GM21825 (cell line): ENCODE measurements around the gene ZNF578.
"Not testable (repeated sequence)": the region's sequence is repeated elsewhere in the genome, so short reads cannot be mapped to it uniquely, and the experiment has no call there.

ENCODE experiments used
- ATAC-seq: cut with Tn5 transposase; IDR thresholded peaks from one replicate; pipeline ENCODE4 v1.9.1; 2021; ENCODE audit warnings: mild to moderate bottlenecking, moderate library complexity; ENCODE audit not compliant: unreplicated experiment

ZNF578 gene

DNA sequence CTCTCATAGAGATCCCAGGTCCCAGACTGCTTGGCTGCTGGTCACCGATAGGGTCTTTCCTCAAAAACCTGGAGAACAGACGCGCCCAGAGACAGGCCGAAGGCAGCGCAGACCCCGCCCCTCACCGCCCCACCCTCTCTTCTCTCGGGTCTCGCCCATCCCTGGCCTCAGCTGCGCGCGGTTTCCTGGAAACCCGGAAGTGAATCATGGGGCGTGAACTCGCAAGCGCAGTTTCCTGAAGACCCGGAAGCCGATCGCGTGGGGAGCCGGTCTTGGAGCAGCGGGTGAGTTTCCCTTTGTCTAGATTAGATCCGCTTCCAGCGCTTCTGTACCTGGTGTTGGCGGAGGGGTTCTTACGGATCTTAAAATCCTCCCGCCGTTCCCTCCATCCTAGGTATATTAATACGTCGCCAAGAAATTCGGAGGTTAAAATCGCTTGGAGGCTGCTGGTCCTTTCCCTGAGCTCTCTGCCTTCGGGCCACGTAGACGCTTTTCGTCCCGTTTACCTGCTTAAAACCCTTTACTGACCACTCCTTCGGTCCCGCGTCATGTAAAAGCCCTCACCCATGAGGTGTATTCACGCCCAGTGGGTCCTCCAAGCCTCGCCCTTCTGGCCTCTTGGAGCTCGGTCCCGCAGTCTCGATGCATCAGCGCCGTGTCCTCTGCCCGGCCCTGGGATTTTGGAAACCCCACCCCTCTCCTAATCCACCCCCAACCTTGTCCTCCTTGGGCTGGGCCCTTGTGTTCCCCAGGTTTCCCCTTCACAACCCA, at the start of gene ZNF578:
ZNF578 (plus strand) TSS at position 230 of the 771 bp plus-strand sequence. CDS start 48,293 bp downstream, outside the sequence.
- ATAC-seq = no peak

DNA sequence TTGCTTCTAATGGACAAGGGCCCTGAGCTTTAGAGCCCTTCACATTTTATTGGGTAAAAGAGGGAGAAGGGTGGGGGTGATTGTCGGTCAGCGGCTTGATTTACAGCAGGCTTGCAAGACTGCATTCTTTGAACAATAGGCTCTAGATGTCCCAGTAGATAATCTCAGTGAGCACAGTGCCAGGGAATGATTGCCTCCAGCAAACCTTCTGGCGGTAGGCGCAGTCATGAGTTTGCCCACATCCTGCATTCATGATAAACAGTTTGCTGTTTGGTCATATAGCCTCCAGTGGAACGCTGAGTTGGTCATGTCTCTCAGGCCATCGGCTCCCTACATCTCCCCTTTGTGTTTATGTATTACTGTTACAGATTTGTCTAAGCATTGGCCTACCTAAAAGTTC, 43.1 kb upstream of the ZNF578 start:
- ATAC-seq = no peak

DNA sequence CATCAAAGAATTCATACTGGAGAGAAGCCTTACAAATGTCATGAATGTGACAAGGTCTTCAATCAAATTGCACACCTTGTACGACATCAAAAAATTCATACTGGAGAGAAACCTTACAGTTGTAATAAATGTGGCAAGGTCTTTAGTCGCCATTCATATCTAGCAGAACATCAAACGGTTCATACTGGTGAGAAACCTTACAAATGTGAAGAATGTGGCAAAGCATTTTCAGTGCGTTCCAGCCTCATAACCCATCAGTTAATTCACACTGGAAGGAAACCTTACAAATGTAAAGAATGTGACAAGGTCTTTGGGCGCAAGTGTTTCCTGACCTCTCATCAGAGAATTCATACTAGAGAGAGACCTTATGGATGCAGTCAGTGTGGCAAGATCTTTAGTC, 37.6 kb upstream of the ZNF578 start:
- ATAC-seq = no peak

DNA sequence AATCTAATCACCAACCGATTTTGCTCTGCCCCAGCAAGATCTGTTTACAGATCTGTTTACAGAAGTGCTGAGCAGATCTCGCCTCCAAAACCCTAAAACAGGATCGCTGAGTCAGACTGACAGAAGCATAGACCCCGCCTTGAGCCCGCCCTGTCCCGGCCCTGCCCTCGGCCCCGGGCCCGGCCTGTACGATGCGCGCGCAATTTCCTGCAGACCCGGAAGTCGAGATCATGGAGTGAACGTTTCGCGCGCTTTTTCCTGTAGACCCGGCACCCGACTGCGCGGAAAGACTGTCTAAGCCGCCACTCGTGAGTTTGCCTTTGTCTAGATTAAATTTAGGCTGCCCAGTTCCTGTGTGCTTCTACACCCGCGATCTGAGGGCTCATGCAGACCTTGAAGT, 24.4 kb upstream of the ZNF578 start, which contains the start of gene ZNF534:
ZNF534 (plus strand) TSS at position 212 of the 400 bp plus-strand sequence. CDS start 2,327 bp downstream, outside the sequence.
- no peak for ATAC-seq

DNA sequence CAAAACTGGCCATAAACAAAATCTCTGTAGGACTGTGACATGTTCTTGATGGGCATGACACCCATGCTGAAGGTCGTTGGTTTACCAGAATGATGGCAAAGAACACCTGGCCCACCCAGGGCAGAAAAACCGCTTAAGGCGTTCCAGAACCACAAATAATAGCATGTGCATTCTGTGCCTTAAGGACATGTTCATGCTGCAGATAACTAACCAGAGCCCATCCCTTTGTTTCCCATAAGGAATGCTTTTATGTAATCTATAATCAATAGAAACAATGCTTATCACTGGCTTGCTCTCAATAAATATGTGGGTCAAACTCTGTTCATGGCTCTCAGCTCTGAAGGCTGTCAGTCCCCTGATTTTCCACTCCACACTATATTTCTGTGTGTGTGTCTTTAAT, 11.2 kb upstream of the ZNF578 start:
- no peak for ATAC-seq

DNA sequence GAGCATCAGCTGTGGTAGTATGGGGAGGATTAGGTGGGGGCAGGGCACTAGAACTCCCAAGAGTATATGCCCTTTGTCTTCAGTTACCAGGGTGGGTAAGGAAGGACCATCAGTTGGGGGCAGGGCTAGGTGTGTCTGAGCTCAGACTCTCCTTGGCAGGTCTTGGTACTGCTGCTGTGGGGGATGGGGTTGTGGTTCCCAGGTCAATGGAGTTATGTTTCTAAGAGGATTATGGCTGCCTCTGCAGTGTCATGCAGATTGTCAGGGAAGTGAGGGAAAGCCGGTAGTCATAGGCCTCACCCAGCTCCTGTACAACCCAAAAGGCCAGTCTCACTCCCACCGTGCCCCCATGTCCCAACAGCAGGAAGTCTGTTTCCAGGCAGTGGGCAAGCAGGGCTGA, 8.8 kb upstream of the ZNF578 start:
- ATAC-seq = no peak

DNA sequence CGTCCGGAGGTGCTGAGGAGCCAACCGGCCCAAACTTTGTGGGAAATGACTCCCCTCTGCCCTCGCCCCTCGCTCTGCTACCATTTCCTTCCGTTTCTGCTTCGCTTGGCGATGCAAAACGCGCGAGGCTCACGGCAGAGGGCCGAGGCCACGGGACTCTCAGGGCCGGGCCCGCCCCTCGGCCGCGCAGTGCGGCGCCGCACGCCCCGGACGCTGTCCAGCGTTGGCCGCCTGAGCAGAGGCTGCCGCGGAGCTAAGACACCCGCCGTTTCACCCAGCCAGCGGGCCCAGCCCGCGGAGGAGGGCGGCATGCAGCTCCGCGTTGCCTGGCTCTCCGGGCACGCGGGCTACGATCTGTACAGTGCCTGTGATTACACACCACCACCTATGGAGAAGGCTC, 2.1 kb upstream of the ZNF578 start:
- ATAC-seq = no peak

DNA sequence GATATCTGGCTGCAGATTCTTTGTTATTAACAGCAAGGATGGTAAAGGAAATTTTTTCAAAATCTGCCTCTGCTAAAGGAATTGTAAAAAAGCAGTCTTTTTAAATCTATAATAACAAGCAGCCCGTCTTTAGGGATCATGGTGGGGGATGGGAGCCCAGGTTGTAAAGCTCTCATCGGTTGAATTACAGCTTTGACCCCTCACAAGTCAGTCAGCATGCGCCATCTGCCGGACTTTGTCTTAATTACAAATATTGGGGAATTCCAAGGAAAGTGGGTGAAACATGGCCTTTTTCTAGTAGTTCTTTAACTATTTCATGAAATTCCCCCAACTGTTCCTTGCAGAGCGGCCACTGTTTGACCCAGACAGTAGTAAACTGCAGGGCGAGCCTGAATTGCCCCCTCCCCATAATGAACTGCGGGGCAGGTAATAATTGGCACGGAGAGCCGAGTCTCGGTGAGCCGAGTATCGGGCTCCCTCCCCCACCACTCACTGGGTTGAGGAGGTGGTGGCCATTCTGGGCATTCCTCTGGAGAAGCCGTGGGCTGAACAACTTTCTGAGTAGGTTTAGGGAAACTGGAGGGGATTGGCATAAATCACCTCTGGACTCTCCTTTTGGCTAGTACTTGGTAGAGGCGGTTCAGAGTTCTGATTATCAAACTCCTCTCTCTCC, 11.6 kb downstream of the ZNF578 start:
- no peak for ATAC-seq

DNA sequence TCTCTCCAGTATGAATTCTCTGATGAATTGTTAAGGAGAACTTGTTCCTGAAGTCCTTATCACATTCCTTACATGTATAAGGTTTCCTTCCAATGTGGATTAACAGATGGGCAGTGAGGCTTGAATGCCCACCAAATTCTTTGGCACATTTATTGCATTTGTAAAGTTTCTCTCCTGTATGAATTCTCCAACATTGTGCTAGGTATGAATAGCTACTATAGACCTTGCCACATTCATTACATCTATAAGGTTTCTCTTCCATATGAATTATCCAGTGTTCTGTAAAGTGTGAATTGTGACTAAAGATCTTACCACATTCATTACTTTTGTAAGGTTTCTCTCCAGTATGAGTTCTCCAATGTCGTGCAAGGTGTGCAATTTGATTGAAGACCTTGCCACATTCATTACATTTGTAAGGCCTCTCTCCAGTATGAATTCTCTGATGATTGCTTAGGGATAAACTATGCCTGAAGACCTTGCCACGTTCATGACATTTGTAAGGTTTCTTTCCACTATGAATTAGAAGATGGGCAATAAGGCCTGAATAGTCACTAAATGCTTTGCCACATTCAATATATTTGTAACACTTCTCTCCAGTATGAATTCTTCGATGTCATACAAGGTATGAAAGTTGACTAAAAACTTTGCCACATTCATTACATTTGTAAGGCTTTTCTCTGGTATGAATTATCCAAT, 20.4 kb downstream of the ZNF578 start:
- ATAC-seq = no peak

DNA sequence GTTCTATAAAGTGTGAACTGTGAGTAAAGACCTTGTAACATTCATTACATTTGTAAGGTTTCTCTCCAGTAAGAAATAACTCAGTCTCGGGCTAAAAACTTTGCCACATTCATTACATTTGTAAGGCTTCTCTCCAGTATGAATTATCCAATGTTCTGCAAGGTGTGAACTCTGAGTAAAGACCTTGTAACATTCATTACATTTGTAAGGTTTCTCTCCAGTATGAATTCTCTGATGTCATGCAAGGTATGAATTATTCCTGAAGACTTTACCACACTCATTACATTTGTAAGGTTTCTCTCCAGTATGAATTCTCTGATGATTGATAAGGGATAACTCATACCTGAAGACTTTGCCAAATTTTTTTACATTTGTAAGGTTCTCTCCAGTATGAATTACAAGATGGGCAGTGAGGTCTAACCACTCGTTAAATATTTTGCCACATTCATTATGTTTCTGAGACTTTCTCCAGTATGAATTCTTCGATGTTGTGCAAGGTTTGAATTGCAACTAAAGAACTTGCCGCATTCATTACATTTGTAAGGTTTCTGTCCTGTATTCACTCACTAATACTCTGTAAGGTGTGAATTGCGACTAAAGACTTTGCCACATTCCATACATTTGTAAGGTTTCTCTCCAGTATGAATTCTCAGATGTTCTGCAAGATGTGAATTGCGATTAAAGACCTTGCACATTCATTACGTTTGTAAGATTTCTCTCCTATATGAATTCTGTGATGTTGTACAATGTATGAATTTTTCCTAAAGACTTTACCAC, 21.2 kb downstream of the ZNF578 start:
- ATAC-seq = no peak

DNA sequence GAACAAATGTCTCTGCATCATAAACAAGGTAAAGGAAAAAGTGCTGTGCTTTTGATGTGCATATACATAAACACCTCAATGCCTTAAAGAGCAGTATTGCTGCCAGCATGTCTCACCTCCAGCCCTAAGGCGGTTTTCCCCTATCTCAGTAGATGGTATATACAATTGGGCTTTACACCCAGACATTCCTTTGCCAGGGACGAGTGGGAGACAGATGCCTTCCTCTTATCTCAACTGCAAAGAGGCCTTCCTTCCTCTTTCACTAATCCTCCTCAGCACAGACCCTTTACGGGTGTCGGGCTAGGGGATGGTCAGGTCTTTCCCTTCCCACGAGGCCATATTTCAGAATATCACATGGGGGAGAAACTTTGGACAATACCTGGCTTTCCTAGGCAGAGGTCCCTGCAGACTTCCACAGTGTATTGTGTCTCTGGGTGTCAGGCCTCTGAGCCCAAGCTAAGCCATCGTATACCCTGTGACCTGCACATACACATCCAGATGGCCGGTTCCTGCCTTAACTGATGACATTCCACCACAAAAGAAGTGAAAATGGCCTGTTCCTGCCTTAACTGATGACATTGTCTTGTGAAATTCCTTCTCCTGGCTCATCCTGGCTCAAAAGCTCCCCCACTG, 30.9 kb downstream of the ZNF578 start:
- ATAC-seq = not testable (repeated sequence)

DNA sequence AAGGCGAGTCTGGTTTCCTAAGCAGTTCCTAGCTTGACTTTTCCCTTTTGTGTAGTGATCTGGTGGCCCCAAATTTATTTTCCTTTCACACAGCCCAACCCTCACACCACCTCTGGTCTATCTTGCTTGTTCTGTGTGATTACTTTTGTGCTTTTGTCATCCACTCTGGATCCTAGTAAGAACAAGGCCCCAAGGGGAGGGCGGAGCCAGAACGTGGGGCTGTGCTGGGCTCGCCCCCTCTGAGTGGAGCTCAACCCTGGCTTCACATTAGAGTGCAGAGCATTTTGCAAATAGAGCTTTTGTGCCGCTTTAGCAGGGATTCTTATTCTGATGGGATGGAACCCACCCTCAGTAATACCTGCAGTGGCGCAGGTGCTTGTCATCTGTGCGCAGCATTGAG, 31.7 kb downstream of the ZNF578 start:
- ATAC-seq = not testable (repeated sequence)

DNA sequence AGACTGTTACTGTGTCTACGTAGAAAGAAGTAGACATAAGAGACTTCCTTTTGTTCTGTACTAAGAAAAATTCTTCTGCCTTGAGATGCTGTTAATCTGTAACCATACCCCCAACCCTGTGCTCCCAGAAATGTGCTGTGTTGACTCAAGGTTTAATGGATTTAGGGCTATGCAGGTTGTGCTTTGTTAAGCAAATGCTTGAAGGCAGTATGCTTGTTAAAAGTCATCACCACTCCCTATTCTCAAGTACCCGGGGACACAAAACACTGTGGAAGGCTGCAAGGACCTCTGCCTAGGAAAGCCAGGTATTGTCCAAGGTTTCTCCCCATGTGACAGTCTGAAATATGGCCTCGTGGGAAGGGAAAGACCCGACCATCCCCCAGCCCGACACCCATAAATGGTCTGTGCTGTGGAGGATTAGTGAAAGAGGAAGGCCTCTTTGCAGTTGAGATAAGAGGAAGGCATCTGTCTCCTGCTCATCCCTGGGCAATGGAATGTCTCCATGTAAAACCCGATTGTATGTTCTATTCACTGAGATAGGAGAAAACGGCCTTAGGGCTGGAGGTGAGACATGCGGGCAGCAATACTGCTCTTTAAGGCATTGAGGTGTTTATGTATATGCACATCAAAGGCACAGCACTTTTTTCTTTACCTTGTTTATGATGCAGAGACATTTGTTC, 32.3 kb downstream of the ZNF578 start:
- ATAC-seq = not testable (repeated sequence)

DNA sequence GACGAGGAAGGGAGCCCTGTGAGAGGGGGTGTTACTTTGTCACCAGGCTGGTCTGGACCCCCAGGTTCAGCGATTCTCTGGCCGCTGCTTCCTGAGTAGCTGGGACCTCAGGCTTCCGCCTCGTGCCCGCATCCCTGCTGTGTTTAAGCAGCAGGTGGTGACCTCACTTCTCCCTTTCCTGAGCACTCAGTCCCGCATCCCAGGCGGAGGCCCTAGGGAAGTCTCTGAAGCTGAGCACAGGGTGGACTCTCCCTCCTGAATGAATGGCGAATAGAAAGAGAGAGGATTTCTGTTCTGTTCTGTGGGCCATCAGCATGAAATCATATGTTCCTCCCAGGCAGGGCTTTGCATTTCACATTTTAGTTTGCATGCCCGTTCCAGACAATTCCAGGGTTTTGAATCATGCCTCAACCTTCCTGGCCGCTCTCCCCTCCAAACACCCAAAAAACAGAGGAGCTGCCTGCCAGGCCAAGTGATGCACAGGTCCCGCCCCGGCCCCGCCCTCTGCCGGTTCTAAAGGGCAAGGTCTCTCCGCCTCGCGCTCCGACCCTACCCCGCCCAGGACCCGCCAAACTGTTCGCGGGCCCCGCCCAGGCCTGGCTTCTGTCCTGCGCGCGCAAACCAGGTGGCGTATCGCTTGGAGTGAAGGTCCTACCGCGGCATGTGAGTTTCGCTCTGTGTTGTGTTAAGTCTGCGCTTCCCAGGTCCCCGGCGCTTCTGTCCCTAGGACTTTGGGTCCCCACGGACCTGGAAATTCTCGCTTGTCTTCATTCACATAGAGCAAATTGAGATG, 39.0 kb downstream of the ZNF578 start:
- no peak for ATAC-seq

DNA sequence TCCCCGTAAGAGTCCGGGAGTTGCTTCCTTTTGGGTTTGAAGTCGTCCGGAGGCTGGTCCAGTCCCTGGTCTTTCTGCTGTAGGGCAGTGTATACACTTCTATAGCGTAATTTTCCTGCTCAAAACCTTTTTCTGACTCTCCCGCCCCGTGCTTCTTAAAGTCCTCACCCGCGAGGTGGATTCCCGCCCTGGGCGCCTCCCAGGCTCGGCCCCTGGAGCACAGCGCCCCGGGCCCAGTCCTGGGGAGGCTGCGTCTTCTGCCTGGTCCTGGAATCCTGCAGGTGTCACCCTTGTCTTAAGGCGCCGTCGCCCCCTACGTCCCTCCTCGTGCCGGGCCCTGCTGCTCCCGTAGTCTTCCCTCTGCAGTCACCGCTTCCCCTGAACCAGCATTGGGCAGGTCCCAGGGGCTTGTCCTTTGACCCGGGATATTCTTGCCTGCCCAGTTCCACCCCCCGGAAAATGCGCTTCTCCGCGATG, 39.7 kb downstream of the ZNF578 start:
- no peak for ATAC-seq

DNA sequence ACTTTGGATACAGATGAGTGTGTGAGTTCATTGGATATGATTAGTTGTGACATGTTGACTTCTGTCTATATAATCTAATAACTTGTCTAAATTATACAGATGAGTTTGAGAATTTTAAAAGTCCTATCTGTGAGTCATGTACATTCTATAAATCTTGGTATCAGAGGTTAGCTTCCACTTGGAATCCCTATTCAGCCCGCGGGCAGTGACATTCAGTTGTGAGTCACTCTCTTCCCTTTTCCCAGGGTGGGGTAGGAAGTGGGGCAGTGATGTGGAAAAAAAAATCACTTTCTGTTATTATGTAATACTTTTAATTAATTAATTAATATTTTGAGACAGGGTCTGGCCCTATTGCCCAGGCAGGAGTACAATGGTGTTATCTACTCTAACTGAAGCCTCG, 41.2 kb downstream of the ZNF578 start:
- ATAC-seq = no peak

DNA sequence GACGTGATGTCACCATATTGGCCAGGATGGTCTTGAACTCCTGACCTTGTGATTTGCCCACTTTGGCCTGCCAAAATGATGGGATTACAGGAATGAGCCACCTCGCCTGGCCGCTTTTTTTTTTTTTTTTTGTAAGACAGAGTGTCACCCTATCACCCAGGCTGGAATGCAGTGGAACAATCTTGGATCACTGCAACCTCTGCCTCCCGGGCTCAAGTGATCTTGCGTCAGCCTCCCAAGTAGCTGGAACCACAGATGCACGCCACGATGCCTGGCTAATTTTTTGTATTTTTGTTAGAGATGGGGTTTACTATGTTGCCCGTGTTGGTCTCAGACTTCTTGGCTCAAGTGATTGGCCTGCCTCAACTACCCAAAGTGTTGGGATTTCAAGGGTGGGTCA, 45.2 kb downstream of the ZNF578 start:
- ATAC-seq = no peak

DNA sequence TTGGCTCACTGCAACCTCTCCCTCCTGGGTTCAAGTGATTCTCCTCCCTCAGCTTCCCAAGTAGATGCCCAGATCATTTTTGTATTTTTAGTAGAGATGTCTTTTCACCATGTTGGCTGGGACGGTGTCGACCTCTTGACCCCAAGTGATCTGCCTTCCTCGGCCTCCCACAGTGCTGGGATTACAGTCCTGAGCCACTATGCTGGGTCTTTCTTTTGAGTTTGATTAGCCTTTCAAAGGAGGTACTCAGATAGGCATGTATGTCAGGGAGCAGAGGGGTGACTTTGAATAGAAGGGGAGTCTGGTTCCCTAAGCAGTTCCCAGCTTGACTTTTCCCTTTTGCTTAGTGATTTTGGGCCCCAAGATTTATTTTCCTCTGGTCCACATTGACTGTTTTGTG, 47.1 kb downstream of the ZNF578 start:
- not testable (repeated sequence) for ATAC-seq

DNA sequence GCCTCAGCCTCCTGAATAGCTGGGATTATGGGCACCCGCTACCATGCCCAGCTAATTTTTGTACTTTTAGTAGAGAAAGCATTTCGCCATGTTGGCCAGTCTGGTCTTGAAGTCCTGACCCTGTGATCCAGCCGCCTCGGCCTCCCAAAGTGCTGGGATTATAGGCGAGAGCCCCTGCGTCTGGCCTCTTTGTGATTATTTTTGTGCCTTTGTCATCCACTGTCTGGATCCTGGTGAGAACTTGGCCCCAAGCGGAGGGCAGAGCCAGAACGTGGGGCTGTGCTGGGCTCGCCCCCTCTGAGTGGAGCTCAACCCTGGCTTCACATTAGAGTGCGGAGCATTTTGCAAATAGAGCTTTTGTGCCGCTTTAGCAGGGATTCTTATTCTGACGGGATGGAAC, 47.6 kb downstream of the ZNF578 start:
- not testable (repeated sequence) for ATAC-seq
